GM19351 (cell line): ENCODE data around the gene ADCY1.

Experiments
- ATAC-seq: cut with Tn5 transposase; IDR thresholded peaks from one replicate; pipeline ENCODE4 v1.9.1; 2021; ENCODE audit warnings: mild to moderate bottlenecking, moderate library complexity; ENCODE audit not compliant: unreplicated experiment

Gene ADCY1

GRCh38 chr7:45663167-45663921 is 89.2 kb downstream of the ADCY1 start:
- no peak for ATAC-seq

DNA sequence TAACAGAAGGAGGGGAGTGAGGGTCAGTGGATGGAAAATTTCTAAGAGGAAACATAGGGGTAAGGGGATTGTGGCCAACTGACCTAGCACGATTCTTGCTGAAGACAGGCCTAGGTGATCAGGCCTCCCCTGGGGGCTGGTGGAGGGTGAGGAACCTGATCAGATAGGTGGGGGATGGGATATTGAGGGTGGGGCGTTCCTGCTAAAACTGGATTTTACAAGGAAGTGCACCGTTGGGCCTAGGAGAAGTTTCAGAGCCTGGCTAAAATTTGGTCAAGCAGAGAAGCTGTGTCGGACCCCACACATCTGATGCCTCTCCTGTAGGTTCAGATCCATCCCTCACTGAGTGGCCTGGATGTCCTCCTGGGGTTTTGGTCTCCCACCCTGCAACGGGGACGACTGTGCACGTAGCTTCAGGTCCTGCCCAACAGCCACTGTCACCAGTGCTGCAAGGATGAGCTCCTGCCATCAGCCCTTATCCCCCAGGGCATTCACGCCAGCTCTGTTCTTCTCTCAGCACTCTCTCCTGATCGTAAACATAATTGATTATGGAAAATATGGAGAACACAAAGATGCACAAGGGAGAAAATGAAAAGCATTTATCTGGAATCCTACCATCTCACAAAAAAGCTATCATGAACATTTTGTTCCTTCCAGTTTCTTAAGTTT is 89.9 kb downstream of the ADCY1 start:
- ATAC-seq = no peak

DNA sequence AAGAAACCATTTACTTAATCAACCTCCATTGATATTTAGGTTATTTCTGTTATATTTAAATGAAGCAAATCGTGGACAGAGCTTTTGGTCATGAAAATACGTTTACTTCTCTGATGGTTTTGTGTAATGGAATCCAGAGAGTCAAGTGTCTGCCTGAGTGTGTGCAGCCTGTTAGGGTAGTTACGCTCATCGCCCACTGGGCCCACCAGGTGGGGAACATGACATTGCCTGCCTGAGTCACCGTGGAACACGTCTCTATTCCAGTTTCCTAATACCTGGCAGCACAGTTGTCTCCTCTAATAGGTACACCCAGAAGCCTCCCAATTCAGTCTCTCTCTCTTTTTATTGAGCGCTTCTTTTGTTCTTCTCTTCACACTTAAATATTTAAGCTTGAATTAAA is 91.0 kb downstream of the ADCY1 start:
- no peak for ATAC-seq

DNA sequence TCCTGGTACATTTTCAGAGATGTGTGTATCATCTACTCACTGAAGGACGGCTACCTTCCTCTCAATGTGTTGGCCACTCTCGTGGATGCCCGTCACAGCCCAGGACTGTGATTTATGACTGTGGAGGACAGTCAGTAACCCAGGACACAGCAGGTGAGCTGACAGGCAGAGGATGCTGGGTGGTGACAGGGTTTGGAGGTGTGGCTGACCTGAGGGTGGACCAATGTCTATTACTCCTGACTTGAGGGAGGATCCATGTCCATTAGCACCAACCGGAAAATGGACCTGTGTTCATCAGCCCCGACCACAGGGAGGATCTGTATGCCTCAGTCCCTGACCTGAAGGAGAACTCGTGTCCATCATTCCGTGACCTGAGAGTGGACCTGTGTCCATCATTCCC is 96.1 kb downstream of the ADCY1 start:
- ATAC-seq = no peak

DNA sequence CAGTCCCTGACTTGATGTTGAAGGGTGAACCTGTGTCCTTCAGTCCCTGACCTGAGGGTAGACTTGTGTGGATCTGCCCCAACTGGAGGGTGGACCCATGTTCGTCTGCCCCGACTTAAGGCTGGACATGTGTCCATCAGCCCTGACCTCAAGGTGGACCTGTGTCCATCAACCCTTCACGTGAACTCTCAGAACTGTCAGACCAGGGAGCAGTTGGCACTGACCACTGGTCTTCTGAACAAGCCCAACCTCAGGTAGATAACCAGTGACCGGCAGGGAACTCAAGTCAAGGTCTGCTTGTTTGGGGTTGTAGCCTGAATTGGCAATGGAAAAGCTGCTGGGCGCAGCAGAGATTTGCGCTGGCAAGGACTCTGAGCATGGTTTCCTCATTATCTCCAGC is 96.5 kb downstream of the ADCY1 start:
- ATAC-seq = no peak

DNA sequence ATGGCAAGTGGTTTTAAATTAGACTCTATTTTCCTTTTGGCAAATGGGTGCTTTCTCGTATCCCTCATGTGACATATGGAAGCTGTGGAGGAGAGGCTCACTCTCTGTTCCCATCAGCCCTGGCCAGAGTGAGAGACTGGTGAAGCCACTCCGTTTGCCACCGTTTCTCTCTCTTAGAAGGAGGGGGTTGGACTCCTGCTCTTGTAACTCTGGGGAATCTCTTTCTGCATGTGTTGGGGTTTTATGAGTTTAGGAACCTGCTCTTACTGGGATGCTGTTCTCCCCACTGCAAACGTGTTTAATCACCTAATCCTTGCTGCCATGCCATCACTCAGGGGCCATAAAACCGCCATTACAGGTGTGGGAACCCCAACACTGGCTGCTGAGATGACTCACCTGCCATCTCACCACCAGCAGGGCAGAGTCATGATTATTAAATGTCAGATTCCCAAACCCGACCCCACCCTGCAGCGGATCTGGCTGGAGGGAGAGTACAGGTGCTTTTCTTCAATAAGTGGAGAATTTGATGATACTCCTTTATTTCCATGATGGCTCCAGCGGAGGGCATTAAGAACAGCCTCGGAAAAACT is 103.2 kb downstream of the ADCY1 start:
- ATAC-seq = no peak

GRCh38 chr7:45679516-45679915 is 105.3 kb downstream of the ADCY1 start:
- no peak for ATAC-seq

DNA sequence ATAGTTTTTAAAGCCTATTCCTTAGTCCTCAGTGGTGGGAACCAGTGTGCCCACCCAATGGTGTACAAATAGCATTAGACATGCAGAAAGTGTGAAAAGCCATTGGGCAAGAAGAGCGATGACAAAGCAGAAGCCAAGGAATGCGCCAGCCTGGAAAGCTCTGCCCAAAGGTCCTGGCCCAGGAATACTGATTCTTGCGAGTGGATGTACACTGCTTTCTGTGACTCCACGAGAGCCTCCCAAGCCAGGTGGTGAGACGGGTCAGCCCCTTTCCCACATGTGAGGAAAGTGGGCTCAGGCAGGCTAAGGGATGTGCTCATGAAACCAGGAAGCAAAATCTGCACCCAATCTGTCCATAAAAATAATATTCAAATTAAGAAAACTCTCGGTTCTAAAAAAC is 106.6 kb downstream of the ADCY1 start:
- ATAC-seq = no peak

DNA sequence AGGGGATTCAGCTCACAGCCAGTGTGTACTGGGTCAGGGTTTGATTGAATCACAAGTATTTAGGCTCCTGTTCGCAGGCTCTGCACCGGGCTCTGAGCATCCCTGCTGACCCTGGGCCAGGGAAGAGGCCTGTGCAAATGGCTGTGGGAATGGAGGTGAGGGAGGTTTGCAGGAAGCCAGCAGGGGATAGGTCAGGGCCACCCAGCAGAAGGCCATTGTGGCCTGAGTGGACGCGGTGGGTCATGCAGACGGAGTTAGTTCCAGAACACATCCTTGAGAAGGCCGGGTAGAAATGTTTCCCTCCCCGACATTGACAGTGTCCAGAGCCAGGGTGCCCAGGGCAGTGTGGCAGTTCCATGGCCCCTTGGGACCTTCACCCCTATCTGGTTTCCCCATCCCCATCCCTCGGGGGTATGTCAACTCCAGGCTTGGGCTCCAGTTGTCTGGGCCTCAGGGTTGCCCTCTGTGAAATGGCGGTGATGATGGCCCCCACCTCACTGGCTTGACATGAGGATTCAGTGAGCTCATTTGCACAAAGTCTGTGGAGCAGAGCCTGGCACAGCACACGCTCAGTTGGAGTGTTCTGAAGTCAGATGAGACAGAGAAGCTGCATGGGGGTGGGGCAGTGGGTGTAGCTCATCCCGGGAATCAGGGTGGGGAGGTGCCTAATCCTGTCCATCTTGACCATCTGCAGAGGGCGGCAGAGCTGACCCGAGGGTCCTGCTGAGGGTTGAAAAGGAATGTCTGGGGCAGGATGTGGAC is 107.6 kb downstream of the ADCY1 start:
- ATAC-seq = no peak

DNA sequence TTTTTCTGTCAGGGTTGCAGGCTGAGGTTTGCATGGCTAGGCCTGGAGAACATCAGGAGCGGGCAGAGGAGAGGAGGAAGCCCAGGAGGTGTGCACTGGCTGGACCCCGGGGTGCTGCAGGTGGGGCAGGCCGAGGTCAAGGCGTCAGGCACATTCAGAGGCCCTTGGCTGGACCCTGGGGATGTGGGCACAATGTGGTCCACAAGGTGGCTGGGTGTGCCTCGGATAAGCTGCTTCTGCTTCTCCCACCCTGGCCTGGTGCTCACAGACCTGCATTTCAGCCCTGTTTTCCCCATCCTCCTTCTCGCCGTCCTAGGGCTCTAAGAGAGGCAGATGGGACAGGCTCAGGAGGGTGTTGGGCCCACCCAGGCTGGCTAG is 108.2 kb downstream of the ADCY1 start:
- no peak for ATAC-seq

- no peak for ATAC-seq
Measured at GRCh38 chr7:45682836-45683555, 108.8 kb downstream of the ADCY1 start.

DNA sequence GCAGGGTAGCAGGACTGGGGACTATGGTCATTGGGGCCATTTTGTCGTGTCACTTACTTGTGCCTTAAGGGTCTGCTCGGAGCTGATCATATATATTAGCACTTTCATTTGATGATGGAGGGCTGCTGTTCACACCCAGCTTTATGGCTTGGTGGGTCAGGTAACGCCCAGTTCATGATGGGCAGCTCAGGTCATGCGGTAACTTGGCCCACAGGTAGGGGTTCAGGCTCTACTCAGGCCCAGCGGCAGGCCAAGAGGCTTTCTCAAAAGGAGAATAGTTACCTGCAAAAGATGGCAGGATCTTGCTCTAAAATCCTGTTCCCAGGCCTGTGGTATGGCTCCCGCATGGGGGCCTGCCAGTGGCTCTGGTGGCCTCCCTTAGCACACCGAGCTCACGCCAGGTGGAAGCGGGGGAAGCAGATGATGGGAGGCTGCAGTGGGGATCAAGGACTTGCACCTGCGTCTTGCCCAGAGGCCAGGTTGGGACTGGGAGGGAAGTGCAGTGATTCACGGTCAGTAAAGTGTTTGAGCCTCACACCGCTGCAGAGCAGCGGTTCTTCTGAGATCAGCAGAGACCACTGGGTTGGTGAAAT is 109.5 kb downstream of the ADCY1 start:
- no peak for ATAC-seq

- ATAC-seq = no peak
Measured at GRCh38 chr7:45684910-45685618, 110.9 kb downstream of the ADCY1 start.

DNA sequence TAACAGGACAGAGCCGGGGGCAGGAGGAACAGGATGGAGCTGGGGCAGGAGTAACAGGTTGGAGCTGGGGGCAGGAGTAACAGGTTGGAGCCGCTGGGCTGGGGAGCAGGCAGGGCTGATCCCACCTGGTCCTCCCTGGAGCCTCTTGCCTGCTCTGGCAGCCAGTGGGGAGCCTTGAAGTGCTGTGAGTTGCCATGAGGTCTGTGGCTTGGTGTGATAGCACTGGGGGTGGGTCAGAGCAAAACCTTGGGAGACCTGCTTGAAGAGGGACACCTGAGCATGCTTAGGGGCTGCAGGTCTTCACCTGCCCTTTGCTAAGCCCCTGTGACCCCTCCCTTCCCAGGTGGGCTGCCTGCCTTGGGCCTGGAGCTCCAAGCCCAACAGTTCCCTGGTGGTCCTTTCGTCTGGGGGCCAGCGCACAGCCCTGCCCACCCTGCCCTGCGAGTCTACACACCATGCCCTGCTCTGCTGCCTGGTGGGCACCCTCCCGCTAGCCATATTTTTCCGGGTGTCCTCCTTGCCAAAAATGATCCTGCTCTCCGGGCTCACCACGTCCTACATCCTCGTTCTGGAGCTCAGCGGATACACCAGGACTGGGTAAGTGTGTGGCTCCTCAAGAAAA is 111.6 kb downstream of the ADCY1 start:
- no peak for ATAC-seq

- ATAC-seq = no peak
Measured at GRCh38 chr7:45686441-45687184, 112.4 kb downstream of the ADCY1 start.

- ATAC-seq = no peak
Measured at GRCh38 chr7:45687185-45687560, 113.0 kb downstream of the ADCY1 start.

DNA sequence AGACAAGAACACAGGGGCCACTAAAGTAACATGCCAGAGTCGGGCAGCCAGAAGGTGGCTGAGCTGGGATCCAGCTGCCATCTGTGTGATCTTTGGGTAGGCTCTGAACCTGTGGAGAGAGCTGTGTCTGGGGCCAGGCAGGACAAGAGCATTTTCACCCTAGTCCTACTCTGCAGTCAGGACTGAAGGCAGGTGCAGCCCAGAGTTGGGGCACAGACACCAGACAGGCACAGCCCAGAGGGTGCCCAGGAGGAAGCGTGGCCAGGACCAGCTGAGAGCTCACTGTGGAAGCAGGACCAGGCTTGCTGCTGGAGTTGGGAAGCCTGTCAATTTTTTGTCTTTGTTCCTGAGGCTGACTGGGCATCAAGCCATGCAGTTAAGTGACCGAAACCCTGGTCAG is 113.6 kb downstream of the ADCY1 start:
- ATAC-seq = no peak

- ATAC-seq = no peak
Measured at GRCh38 chr7:45688382-45688781, 114.2 kb downstream of the ADCY1 start.
